Cardiac fibroblast (primary cell): Measurements from ENCODE around the gene CPSF4.

Experiments used
- DNase-seq, 2 donors: peaks; one replicate each; pipeline versions ENCODE4 v3.0.0 to v3.0.0-alpha.2; 2010; ENCODE audit warnings: low read depth in 2 of 2
- H3K4me3 ChIP-seq, 2 donors: replicated peaks in 1 of 2; 1 replicate in 1 of 2; 2 replicates in 1 of 2; pipeline ENCODE4 v1.5.1; 2011; ENCODE audit warnings: low read depth in 2 of 2, low read length in 2 of 2, mild to moderate bottlenecking in 2 of 2, moderate library complexity in 1 of 2
- CTCF ChIP-seq: IDR thresholded peaks from one replicate; pipeline ENCODE4 v1.5.1; 2011; ENCODE audit warnings: low read depth, mild to moderate bottlenecking, low read length, inconsistent platforms

CPSF4 gene

GRCh38 chr7:99505324-99505662, 66.5 kb downstream of the CPSF4 start:
- peak overlapping the region; percentile 84 to 87 for H3K4me3 ChIP-seq
- TF ChIP-seq CTCF, result no peak
- DNase-seq, result peak in 1 of 2 donors; percentile 22
